Measurements from ENCODE around the gene CDKN2D.

The CDKN2D gene

GRCh38 chr19:10520652-10521318 lies 48.0 kb downstream of the CDKN2D start:
- DNase-seq (ENCODE audit: low spot score), result no peak

GRCh38 chr19:10519421-10519820 lies 49.4 kb downstream of the CDKN2D start:
- DNase-seq (ENCODE audit: low spot score), result no peak

DNA sequence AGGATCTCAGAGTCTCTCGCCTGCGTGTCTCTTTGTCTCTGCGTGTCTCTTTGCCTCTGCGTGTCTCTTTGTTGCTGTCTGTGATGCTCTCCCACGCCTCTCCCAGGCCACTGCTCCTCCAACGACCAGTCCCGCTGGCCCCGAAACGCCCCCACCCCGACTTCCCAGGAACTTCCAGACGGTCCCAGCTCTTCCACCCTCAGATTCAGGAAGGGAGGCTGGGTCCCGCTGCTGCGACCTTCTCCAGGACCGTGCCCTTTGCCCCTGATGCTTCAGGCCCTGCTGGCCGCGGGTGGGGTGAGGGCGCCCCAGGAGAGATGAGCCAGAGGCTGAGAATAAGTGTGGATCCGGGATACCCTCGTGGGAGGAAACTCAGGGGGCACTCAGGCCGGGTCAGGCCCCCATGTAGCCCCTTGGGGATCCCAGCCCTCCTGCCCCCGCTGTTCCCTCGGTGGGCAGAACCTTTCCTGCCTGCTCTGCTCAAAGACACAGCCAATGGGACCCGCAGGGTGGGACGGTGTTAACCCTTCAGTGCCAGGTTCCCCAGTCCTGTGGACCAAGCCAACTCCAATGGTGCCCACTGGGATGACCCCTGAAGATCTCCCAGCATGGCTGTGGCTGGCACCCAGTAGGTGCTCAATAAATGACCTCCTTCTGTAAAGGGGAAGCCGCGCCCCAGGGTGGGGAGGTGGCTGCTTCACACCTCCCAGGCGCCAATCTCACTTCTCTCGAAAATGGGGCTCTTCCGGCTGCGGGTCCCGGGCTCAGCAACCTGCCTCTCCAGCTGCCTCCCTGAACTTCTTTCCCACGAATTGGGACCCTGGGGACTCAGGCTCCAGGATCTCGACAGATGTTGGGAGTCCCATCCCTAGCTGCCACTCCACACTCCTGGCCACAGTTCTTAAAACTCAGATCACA lies 50.1 kb downstream of the CDKN2D start:
- no peak for DNase-seq (ENCODE audit: low spot score)

- DNase-seq (ENCODE audit: low spot score), result no peak
Observed at GRCh38 chr19:10517760-10518443, 50.9 kb downstream of the CDKN2D start.

DNA sequence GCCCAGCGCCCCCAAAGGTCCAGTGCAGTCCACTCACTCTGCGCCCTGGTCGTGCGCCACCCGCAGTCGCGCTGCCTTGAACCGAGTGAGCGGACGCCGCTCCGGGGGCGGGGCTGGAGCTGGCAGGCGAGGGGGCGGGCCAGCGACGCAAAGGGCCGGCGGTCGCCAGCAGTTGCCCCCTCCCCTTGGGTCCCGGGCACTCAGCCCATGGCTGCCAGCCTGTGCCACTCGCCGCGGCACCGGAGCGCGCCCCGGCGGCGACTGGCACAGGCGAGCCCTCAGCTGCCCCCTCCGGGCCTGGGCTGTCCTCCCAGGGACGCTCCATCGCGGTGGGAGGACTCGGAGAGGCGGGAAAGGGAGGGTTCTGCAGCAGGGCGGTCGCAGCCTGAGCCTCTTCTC lies 51.4 kb downstream of the CDKN2D start, which contains the start of gene S1PR5:
Gene S1PR5 (minus strand): TSS at position 87 of the 399 bp plus-strand sequence. CDS start 2,436 bp downstream, outside the sequence.
- no peak for DNase-seq (ENCODE audit: low spot score)

GRCh38 chr19:10516671-10517286 lies 52.0 kb downstream of the CDKN2D start:
- no peak for DNase-seq (ENCODE audit: low spot score)

Measured in CD4-positive, alpha-beta T cell treated with Interleukin-15 for 4 hours (primary cell).